ENCODE data around the gene EVI5. TPM values are rescaled to one million over a fixed set of nuclear protein-coding genes. Genes with fewer than 3 reads are reported as not detected.
A peak's percentile ranks its signal among the peaks of the same experiment; 100 is the strongest.
"Not testable (repeated sequence)": the region's sequence is repeated elsewhere in the genome, so short reads cannot be mapped to it uniquely, and the experiment has no call there.

EVI5 gene
- total RNA-seq, 1 donor, result 58.7 TPM

DNA sequence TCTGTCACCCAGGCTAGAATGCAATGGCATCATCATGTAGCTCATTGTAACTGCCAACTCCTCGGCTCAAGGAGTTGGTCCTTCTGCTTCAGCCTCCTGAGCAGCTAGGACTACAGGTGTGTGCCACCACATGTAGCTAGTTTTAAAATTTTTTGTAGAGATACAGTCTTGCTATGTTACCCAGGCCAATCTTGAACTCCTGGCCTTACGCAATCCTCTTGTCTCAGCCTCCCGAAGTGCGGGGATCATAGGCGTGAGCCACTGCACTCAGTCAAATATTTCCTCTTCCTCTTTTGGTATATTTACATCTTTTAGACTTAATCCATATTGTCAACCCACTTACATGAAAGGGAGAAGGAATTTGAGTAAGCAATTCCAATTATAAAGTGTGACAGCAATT is 121.1 kb downstream of the EVI5 start:
- TF ChIP-seq, protein P1, sequence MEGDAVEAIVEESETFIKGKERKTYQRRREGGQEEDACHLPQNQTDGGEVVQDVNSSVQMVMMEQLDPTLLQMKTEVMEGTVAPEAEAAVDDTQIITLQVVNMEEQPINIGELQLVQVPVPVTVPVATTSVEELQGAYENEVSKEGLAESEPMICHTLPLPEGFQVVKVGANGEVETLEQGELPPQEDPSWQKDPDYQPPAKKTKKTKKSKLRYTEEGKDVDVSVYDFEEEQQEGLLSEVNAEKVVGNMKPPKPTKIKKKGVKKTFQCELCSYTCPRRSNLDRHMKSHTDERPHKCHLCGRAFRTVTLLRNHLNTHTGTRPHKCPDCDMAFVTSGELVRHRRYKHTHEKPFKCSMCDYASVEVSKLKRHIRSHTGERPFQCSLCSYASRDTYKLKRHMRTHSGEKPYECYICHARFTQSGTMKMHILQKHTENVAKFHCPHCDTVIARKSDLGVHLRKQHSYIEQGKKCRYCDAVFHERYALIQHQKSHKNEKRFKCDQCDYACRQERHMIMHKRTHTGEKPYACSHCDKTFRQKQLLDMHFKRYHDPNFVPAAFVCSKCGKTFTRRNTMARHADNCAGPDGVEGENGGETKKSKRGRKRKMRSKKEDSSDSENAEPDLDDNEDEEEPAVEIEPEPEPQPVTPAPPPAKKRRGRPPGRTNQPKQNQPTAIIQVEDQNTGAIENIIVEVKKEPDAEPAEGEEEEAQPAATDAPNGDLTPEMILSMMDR (IDR thresholded peaks at IDR 0.05; ENCODE audit: insufficient read depth, low read depth, low read length), result no peak
- no peak for DNase-seq (ENCODE audit: low read depth)
- H3K4me3 ChIP-seq (ENCODE audit: low read depth, low read length), result no peak overlapping the region

DNA sequence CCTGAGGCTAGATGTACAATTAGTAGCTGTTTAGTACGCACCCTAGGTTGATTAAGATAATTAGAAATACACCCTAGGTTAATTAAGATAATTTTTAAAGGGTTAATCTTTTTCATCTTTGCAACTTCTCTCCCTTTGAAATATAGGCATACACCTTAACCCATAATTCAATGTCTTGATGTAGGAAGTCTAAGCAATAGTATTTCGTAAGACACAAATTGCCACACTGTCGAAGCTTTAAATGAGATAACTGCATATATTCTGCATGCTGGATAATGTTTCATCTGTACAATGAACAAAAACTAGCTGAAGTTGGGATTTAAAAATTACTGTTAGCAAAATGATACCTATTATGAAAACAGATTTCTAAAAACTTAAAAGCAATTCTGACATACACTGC is 122.9 kb downstream of the EVI5 start:
- peak; percentile 7 for DNase-seq (ENCODE audit: low read depth)
- TF ChIP-seq, protein P1 (IDR thresholded peaks at IDR 0.05; ENCODE audit: insufficient read depth, low read depth, low read length), result no peak
- H3K4me3 ChIP-seq (ENCODE audit: low read depth, low read length), result no peak overlapping the region

DNA sequence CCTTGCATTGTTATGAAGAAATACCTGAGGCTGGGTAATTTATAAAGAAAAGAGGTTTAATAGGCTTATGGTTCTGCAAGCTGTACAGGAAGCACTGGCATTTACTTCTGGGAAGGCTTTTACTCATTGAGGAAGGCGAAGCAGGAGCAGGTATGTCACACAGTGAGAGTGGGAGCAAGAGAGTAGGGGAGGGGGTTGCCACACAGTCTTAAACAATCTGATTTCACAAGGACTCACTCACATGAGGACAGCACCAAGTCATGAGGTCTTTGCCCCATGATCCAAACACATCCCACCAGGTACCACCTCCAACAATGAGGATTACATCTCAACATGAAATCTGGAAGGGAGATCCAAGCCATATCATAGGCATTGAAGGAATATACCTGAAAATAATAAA is 127.2 kb downstream of the EVI5 start:
- TF ChIP-seq, protein P1 (IDR thresholded peaks at IDR 0.05; ENCODE audit: insufficient read depth, low read depth, low read length), result no peak
- H3K4me3 ChIP-seq (ENCODE audit: low read depth, low read length), result no peak overlapping the region
- DNase-seq (ENCODE audit: low read depth), result no peak

DNA sequence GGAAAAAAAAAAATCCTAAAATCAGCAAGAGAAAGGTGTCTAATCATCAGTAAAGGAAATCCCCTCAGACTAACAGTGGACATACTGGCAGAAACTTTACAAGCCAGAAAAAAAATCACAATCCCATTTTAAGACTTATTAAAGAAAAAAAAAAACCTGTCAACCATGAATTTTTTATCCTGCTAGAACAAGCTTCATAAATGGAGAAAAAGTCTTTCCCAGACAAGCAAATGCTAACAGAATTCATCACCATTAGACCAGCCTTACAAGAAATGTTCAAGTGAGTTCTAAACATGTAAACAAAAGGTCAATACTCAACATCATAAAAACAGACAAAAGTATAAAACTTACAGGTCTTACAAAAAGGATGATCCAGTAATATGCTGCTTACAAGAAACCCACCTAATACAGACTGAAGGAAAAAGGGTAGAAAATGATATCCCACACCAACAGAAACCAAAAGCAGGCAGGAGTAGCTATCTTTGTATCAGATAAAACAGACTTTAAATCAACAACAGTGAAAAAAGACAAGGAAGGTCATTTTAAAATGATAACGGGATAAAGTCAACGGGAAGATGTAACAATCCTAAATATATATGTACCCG is 129.6 kb downstream of the EVI5 start:
- no peak overlapping the region for H3K4me3 ChIP-seq (ENCODE audit: low read depth, low read length)
- TF ChIP-seq, protein P1 (IDR thresholded peaks at IDR 0.05; ENCODE audit: insufficient read depth, low read depth, low read length), result no peak
- DNase-seq (ENCODE audit: low read depth), result peak; percentile 7

DNA sequence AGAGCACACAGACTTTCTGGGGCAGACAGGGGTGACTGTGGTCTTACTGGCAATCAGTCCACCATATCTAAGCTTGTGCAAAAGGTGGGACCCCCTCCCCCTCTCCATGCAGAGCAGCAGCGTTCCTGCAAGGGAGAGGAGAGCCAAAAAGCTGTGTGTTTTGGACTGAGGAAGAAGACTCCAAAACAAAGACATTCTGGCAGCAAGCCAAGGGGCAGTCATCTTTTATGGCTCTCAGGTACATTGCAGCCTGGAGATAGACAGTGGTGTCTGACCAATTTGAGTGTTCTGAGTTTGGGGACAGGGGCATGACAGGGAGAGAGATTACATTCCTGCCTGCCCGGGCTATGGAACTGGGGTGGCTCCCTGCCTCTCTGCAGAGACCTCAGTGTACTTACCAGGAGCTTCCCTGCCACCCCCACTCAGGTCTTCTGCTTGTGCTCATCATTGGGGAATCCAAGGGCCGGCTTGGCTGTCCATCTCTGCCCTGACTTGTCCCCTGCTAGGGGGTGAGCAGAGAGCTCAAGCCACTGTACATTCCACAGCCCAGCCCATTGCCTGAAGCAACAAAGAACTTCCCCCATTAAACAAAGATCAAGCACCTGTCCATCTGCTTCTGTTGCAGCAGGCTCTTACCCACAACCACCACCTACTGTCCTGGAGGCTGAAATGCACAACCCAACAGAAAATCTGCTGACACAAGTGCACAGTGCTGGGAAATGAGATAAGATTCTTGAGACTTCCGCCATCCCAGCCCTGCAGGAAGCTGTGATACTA is 131.1 kb downstream of the EVI5 start:
- TF ChIP-seq, protein P1 (IDR thresholded peaks at IDR 0.05; ENCODE audit: insufficient read depth, low read depth, low read length), result no peak
- no peak for DNase-seq (ENCODE audit: low read depth)
- H3K4me3 ChIP-seq (ENCODE audit: low read depth, low read length), result no peak overlapping the region

DNA sequence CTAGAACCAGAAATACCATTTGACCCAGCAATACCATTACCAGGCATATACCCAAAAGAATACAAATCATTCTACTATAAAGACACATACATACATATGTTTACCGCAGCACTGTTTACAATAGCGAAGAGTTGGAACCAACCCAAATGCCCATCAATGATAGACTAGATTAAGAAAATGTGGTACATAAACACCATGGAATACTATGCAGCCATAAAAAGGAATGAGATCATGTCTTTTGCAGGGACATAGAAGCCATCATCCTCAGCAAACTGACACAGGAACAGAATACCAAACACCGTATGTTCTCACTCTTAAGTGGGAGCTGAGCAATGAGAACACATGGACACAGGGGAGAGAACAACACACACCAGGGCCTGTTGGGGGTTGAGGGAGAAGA is 144.2 kb downstream of the EVI5 start:
- DNase-seq (ENCODE audit: low read depth); H3K4me3 ChIP-seq (ENCODE audit: low read depth, low read length): not testable (repeated sequence)

DNA sequence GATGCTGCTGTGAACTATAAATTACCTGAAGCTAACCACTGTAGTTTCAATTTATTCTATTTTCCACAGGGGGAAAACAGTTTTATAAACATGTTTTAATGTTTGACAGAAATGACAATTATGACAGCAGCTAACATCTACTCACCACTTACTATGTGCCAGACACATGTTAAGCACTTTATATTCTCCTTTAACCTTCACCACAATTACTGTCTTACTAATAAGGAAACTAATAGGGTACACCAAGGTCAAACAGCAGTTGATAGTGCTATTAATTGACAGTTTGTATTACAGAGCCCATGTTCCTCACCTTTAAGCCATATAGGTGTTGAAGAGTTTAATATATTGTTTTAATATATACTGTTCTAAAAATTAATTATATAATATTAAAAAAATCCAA is 146.4 kb downstream of the EVI5 start:
- no peak for DNase-seq (ENCODE audit: low read depth)
- no peak overlapping the region for H3K4me3 ChIP-seq (ENCODE audit: low read depth, low read length)
- TF ChIP-seq, protein P1 (IDR thresholded peaks at IDR 0.05; ENCODE audit: insufficient read depth, low read depth, low read length), result no peak

DNA sequence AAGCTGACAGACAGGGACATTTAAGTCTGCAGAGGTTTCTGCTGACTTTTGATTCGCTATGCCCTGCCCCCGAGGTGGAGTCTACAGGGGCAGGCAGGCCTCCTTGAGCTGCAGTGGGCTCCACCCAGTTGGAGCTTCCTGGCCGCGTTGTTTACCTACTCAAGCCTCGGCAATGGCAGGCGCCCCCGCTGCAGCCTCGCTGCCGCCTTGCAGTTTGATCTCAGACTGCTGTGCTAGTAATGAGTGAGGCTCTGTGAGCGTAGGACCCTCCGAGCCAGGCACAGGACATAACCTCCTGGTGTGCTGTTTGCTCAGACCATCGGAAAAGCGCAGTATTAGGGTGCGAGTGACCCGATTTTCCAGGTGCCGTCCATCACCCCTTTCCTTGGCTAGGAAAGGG is 149.7 kb downstream of the EVI5 start:
- H3K4me3 ChIP-seq (ENCODE audit: low read depth, low read length); DNase-seq (ENCODE audit: low read depth): not testable (repeated sequence)
